Body of pancreas (tissue), 4 donors: Measurements from ENCODE around the gene PKD2.

ENCODE experiments used
- POLR2A ChIP-seq, 3 donors: fragments of 450-650 bp; IDR thresholded peaks; one replicate each; pipeline ENCODE4 v1.6.1; 2016; ENCODE audit warnings: antibody characterized with exemption in 3 of 3, mild to moderate bottlenecking in 2 of 3
- TF ChIP-seq, protein P1 (sequence below), 7 experiments: fragments of 450-650 bp in 4 of 7; fragments of 200-600 bp in 3 of 7; sonication (generic) in 3 of 7; IDR thresholded peaks; one replicate each; pipeline ENCODE4 v1.5.1; 2016 to 2019; ENCODE audit warnings: antibody characterized with exemption in 7 of 7

GRCh38 chr4:88021824-88022223 lies 14.4 kb downstream of the PKD2 start:
- TF ChIP-seq, protein P1, sequence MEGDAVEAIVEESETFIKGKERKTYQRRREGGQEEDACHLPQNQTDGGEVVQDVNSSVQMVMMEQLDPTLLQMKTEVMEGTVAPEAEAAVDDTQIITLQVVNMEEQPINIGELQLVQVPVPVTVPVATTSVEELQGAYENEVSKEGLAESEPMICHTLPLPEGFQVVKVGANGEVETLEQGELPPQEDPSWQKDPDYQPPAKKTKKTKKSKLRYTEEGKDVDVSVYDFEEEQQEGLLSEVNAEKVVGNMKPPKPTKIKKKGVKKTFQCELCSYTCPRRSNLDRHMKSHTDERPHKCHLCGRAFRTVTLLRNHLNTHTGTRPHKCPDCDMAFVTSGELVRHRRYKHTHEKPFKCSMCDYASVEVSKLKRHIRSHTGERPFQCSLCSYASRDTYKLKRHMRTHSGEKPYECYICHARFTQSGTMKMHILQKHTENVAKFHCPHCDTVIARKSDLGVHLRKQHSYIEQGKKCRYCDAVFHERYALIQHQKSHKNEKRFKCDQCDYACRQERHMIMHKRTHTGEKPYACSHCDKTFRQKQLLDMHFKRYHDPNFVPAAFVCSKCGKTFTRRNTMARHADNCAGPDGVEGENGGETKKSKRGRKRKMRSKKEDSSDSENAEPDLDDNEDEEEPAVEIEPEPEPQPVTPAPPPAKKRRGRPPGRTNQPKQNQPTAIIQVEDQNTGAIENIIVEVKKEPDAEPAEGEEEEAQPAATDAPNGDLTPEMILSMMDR (IDR thresholded peaks at IDR 0.05) = no peak
- TF ChIP-seq POLR2A (IDR thresholded peaks at IDR 0.05) = no peak
